Activated naive CD4-positive, alpha-beta T cell treated with anti-CD3 and anti-CD28 coated beads, Interleukin-2, amount 10 ng/mL, durations not matched to agents 7 days and 5 days (primary cell): Measurements from ENCODE around the gene POLR1D.

Source experiments
- CTCF ChIA-PET: fragments of 350-600 bp; sonication (Branson Sonifier 250); formaldehyde crosslinking; loops from one replicate; lab custom pipeline; 2021; ENCODE audit warnings: antibody characterized with exemption; lab: Charles Lee
- DNase-seq: peaks from one replicate; pipeline ENCODE4 v3.0.0-alpha.2; 2020
- H3K27ac Mint-ChIP-seq: one replicate; pipeline ENCODE4 v1.8.0; 2021; ENCODE audit warnings: mild to moderate bottlenecking, moderate library complexity, mixed read lengths
- H3K27me3 Mint-ChIP-seq: one replicate; pipeline ENCODE4 v1.8.0; 2021; ENCODE audit warnings: mild to moderate bottlenecking, mixed read lengths
- H3K36me3 Mint-ChIP-seq: one replicate; pipeline ENCODE4 v1.8.0; 2021; ENCODE audit warnings: mixed read lengths
- H3K4me1 Mint-ChIP-seq: one replicate; pipeline ENCODE4 v1.8.0; 2021; ENCODE audit warnings: mixed read lengths
- H3K4me3 Mint-ChIP-seq: one replicate; pipeline ENCODE4 v1.8.0; 2021; ENCODE audit warnings: mild to moderate bottlenecking, moderate library complexity, mixed read lengths
- H3K9me3 Mint-ChIP-seq: one replicate; pipeline ENCODE4 v1.8.0; 2021; ENCODE audit warnings: mixed read lengths

The POLR1D gene

DNA sequence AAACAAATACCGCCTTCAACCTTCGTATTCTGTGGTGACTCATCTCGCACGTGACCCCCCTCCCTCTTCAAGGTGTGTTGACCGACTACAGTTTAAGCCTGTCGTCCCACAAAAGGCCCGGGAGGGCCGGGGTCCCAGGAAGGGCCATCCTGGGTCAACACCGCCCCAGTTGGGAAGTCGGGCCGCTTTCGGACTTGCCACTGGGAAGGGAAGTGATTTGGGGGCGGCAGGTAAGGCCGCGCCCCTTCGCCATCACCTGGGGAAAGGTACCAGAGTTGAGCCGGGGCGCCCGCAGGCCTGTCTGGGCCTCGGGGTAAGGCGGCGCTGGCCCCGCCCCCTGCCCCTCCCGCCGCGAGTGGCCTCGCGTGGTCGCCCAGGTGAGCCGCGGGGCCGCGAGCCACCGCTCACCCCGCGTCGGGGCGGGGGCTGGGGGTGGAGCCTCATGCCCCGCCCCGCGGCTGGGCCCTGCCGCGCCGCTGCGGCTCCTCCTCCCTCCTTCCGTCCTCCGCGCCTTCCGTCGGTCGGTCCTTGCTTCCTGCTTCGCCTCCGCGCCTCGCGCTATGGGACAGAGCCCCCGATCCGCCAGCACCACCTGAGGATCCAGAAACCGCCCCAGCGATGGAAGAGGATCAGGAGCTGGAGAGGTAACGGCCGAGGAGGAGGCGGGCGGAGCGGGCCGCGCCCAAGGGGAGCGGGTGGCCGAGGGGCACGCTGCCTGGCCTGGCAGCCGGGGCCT is at the start of gene POLR1D:
POLR1D (plus strand) TSS at position 527 of the 736 bp plus-strand sequence; CDS start at position 619, 92 bp downstream.
- H3K36me3 Mint-ChIP-seq: peaks cover 32% of the 10 kb centered on the region
- CTCF ChIA-PET: no interaction called here
- H3K4me1 Mint-ChIP-seq: peaks cover 59% of the 10 kb centered on the region
- H3K4me3 Mint-ChIP-seq: peak within 1 kb of the TSS; percentile 92
- H3K27me3 Mint-ChIP-seq: no peaks in the 10 kb centered on the region
- DNase-seq: peak; percentile 87
- peak within 1 kb of the TSS; percentile 98 for H3K27ac Mint-ChIP-seq
- no peaks in the 10 kb centered on the region for H3K9me3 Mint-ChIP-seq

GRCh38 chr13:27572234-27572901 is 49.3 kb upstream of the POLR1D start:
- CTCF ChIA-PET: no interaction called here
- no peak for DNase-seq
- H3K9me3 Mint-ChIP-seq: no peaks in the 10 kb centered on the region
- peaks cover 10% of the 10 kb centered on the region for H3K4me1 Mint-ChIP-seq
- H3K27ac Mint-ChIP-seq: no peak overlapping the region
- no peaks in the 10 kb centered on the region for H3K27me3 Mint-ChIP-seq
- peaks cover 16% of the 10 kb centered on the region for H3K36me3 Mint-ChIP-seq
- H3K4me3 Mint-ChIP-seq: no peak overlapping the region

DNA sequence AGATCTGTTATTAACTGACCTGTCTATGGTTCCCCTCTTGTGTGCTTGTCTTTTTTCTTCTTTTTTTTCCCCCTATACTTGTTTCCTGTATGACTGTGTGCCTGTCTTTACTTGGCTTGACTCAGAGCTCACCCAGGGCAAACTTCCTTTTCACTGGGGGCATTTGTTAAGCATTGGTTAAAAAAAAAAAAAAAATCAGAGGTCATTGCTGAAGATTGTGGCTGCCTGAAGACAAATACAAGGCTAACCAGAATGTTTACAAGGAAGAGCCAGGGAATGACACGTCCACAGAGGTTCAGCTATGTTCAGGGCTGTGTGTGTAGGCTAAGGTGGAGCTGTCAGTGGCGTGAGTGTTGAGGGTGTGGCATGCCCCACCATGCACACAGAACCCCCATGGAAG is 48.4 kb upstream of the POLR1D start:
- no peaks in the 10 kb centered on the region for H3K27me3 Mint-ChIP-seq
- H3K36me3 Mint-ChIP-seq: peaks cover 16% of the 10 kb centered on the region
- H3K9me3 Mint-ChIP-seq: no peaks in the 10 kb centered on the region
- DNase-seq: no peak
- no peak overlapping the region for H3K27ac Mint-ChIP-seq
- H3K4me3 Mint-ChIP-seq: no peak overlapping the region
- H3K4me1 Mint-ChIP-seq: peaks cover 10% of the 10 kb centered on the region
- CTCF ChIA-PET: no interaction called here

- CTCF ChIA-PET: no interaction called here
- H3K4me3 Mint-ChIP-seq: no peak overlapping the region
- peaks cover 18% of the 10 kb centered on the region for H3K36me3 Mint-ChIP-seq
- H3K27ac Mint-ChIP-seq: no peak overlapping the region
- DNase-seq: no peak
- H3K4me1 Mint-ChIP-seq: peaks cover 10% of the 10 kb centered on the region
- H3K27me3 Mint-ChIP-seq: no peaks in the 10 kb centered on the region
- H3K9me3 Mint-ChIP-seq: no peaks in the 10 kb centered on the region
Measured at GRCh38 chr13:27574661-27575060, 47.0 kb upstream of the POLR1D start.

GRCh38 chr13:27578121-27579030 is 43.3 kb upstream of the POLR1D start:
- H3K9me3 Mint-ChIP-seq: no peaks in the 10 kb centered on the region
- CTCF ChIA-PET: no interaction called here
- no peak for DNase-seq
- no peaks in the 10 kb centered on the region for H3K27me3 Mint-ChIP-seq
- peaks cover 5% of the 10 kb centered on the region for H3K4me1 Mint-ChIP-seq
- no peak overlapping the region for H3K27ac Mint-ChIP-seq
- peaks cover 18% of the 10 kb centered on the region for H3K36me3 Mint-ChIP-seq
- no peak overlapping the region for H3K4me3 Mint-ChIP-seq

DNA sequence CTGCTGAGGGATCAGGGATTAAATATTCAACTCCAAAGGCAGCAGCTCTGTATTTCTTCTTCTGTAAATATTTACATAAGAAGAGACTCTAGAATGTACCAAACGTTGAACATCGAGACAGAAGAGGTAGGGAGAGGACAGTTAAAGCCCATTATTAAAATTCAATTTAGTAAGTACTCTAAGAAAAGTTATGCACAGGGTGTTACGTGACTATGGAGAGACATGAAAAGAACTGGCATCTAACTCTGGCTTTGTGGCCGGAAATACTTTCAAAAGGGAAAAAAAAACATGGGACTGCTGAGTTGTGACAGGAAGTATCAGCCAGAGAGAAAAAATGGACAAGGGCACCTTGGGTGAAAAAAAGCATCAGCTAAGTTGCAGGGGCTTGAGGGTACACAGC is 38.0 kb upstream of the POLR1D start:
- Mint-ChIP-seq H3K4me1 (peaks cover 23% of the 10 kb centered on the region), H3K27ac (peak overlapping the region; percentile 56), H3K4me3 (peak overlapping the region; percentile 6), H3K9me3 (no peaks in the 10 kb centered on the region), H3K36me3 (peaks cover 7% of the 10 kb centered on the region), H3K27me3 (no peaks in the 10 kb centered on the region)
- no peak for DNase-seq
- CTCF ChIA-PET: no interaction called here

DNA sequence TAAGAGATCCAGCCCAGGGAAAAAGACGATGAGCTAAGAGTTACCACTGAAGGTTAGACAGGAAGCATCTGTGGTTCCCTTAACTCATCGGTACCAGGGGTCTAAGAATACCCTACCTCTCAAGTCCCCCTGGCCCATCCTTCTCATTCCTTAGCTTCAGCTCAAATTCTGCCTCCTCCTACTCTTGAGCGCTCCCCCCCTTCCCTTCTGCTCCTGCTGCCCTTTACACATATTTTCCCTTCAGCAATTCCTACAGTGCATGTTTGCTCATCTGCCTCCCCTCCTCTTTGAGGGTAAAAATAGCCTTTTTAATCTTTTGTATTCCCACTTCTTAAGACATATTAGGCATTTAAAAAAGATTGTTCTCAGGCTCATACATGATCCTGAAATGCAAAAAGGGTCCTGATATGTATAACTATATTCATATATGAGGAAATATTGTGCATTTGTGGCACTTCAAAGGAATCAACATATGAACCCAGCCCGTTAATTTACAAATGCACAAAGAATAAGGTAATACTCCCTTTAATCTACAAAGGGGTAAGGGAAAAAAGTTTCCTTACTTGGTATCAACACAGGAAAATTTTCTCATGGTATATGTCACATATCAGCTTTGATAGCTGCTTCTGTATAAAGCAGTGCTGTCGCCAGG is 34.5 kb upstream of the POLR1D start:
- no peaks in the 10 kb centered on the region for H3K9me3 Mint-ChIP-seq
- no peak overlapping the region for H3K27ac Mint-ChIP-seq
- DNase-seq: no peak
- H3K36me3 Mint-ChIP-seq: no peaks in the 10 kb centered on the region
- no peaks in the 10 kb centered on the region for H3K27me3 Mint-ChIP-seq
- no peak overlapping the region for H3K4me3 Mint-ChIP-seq
- peaks cover 23% of the 10 kb centered on the region for H3K4me1 Mint-ChIP-seq
- CTCF ChIA-PET: no interaction called here

DNA sequence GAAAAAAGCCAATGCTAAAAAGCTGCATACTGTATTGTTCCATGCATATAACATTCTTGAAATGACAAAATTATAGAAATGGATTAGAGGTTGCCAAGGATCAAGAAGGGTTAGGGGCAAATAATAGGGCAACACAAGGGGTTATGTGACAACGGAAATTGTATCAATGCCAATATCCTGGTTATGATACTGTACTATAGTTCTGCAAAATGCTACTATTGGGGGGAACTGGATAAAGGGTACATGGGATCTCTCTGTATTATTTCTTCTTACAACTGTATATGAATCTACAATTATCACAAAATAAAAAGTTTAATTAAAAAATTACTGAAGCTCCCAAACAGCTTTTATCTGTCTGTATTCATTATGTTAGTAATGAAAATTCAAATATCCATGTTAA is 33.3 kb upstream of the POLR1D start:
- Mint-ChIP-seq H3K27ac (no peak overlapping the region), H3K4me3 (no peak overlapping the region), H3K36me3 (no peaks in the 10 kb centered on the region), H3K9me3 (no peaks in the 10 kb centered on the region), H3K27me3 (no peaks in the 10 kb centered on the region), H3K4me1 (peaks cover 17% of the 10 kb centered on the region)
- CTCF ChIA-PET: no interaction called here
- no peak for DNase-seq

- Mint-ChIP-seq H3K4me1 (no peaks in the 10 kb centered on the region), H3K4me3 (no peak overlapping the region), H3K9me3 (no peaks in the 10 kb centered on the region), H3K36me3 (no peaks in the 10 kb centered on the region), H3K27me3 (no peaks in the 10 kb centered on the region), H3K27ac (no peak overlapping the region)
- CTCF ChIA-PET: interaction anchor here (0.6 kb wide), 1 partner anchor 138 kb away, joined by 3 read pairs; no protein-coding TSS in a partner anchor
- DNase-seq: no peak
Measured at GRCh38 chr13:27592865-27593264, 28.8 kb upstream of the POLR1D start.

- Mint-ChIP-seq H3K27ac (no peak overlapping the region), H3K27me3 (no peaks in the 10 kb centered on the region), H3K36me3 (no peaks in the 10 kb centered on the region), H3K4me3 (no peak overlapping the region), H3K4me1 (no peaks in the 10 kb centered on the region), H3K9me3 (no peaks in the 10 kb centered on the region)
- no peak for DNase-seq
- CTCF ChIA-PET: no interaction called here
Measured at GRCh38 chr13:27593267-27593666, 28.4 kb upstream of the POLR1D start.

DNA sequence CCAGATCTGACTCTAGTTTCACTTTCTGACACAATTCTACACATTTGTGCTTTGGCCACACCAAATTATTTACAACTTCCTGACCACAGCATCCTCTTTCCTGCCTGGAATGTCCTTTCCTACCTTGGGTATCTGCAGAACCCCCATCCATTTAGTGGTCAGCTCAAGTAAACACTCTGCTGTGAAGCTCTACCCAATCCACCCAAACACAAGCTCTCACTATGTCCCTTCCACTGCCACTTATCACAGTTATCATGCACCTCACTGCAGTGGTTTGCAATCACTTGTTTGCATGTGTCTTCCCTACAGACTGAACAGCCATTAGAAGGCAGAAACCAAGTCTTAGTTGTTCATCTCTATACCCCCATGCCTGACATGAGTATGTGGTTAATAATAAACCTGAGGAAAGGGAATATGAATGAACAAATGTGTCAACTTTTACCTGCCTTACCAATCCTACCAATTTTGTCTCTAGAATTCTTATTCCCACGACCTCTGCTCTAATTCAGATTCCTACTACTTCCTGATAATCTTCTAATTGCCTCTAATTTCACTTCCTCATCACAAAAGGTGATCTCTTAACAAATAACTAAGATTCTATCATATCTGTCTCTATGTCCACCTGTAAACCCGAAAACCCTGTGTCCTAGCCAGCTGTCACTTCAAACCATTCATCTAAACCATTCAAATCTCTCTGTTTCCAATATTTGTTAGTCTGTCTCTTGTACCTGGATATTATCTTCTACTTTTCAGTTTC is 26.5 kb upstream of the POLR1D start:
- Mint-ChIP-seq H3K27me3 (no peaks in the 10 kb centered on the region), H3K4me1 (no peaks in the 10 kb centered on the region), H3K27ac (no peak overlapping the region), H3K36me3 (no peaks in the 10 kb centered on the region), H3K9me3 (no peaks in the 10 kb centered on the region), H3K4me3 (no peak overlapping the region)
- no peak for DNase-seq
- CTCF ChIA-PET: no interaction called here

DNA sequence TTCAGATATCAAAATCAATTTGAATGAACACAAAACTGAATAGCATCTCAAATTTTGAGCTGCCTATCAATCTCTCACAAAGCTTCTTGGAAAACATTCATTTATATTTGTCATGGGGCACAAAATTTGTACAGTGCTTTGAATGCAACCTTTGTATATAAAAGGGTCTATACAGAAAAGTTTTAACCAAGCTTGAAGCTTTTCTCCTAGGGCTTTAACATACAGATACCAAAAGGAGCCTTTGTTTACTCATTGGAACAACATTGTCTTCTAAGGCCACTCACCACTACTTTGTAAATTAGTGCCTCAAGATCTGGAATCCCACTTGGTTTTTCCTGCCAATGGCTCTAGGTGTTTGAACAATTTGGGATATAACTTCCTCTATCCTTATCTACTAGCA is 22.6 kb upstream of the POLR1D start:
- Mint-ChIP-seq H3K27ac (no peak overlapping the region), H3K4me1 (no peaks in the 10 kb centered on the region)
- CTCF ChIA-PET: no interaction called here

DNA sequence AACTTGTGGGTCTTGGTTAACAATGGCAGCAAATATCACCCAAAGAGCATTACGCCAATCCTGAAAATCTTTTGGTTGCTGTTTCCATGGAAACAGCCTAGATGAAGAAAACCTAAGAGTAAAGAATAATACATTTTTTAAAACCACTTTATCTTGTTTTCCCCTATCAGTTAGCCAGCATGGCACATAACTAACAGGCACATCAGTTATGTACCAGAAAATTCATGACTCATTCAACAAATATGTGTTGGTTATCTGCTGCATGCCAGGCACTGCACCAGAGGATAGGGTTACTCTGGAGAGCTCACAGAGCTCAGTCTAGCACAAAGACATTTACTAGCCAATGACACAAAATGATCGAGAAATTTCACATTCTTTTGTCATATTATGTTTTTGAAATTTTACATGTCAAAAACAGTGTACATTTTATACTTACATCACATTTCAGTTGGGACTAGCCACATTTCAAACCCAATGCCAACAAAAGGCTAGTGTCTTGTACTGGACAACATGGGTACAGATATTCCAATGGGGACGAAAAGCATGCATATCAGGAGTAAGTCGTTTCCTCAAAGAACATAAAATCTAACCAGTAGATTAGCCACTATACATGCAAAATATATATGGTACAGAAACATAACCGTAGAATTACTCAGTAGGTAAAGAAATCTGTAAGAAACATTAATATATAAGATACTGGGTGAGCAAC is 21.7 kb upstream of the POLR1D start:
- no peak overlapping the region for H3K4me3 Mint-ChIP-seq
- CTCF ChIA-PET: interaction anchor here (0.6 kb wide), 1 partner anchor 130 kb away, joined by 3 read pairs; no protein-coding TSS in a partner anchor
- H3K9me3 Mint-ChIP-seq: no peaks in the 10 kb centered on the region
- no peaks in the 10 kb centered on the region for H3K4me1 Mint-ChIP-seq
- no peaks in the 10 kb centered on the region for H3K27me3 Mint-ChIP-seq
- no peak overlapping the region for H3K27ac Mint-ChIP-seq
- no peak for DNase-seq
- H3K36me3 Mint-ChIP-seq: no peaks in the 10 kb centered on the region

More for the DNA sequence above, 22.6 kb upstream of the POLR1D start:
- Mint-ChIP-seq H3K27me3 (no peaks in the 10 kb centered on the region), H3K4me3 (no peak overlapping the region), H3K36me3 (no peaks in the 10 kb centered on the region), H3K9me3 (no peaks in the 10 kb centered on the region)
- DNase-seq: no peak
